Islet precursor cell (in vitro differentiated cells): ENCODE results near the gene SPEF2.

ENCODE experiments used
- DNase-seq: peaks from one replicate; pipeline ENCODE4 v3.0.0-alpha.2; 2018

SPEF2 gene

GRCh38 chr5:35735718-35736117 lies 118.1 kb downstream of the SPEF2 start:
- DNase-seq, result no peak

GRCh38 chr5:35736280-35736679 lies 118.6 kb downstream of the SPEF2 start:
- no peak for DNase-seq

DNA sequence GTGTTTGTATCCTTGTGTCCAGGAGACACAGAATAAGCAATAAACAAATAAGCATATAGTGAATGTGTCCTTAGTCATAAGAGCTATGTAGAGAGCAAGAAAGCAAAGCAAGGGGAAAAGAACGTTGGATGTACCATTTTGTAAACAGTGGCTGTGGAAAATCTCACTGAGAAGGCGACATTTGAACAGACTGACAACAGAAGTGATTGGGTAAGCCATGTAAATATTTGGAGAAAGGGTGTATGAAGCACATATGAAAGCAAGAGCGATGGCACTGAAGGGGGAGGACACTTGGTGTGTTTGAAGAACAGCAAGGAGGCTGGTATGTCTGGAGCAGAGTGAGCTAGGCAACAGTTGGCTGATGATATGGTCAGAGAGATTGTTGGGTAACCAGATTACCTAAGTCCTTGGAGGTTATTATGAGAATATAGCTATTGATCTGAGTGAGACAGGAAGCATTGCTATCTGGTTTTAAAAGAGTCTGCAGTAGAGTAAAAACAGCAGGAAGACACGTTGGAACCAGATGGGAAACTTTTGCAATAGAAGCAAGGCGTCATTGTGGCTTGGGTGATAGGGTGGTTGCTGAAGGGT lies 123.6 kb downstream of the SPEF2 start:
- DNase-seq, result no peak

GRCh38 chr5:35741971-35742370 lies 124.3 kb downstream of the SPEF2 start:
- DNase-seq, result no peak

DNA sequence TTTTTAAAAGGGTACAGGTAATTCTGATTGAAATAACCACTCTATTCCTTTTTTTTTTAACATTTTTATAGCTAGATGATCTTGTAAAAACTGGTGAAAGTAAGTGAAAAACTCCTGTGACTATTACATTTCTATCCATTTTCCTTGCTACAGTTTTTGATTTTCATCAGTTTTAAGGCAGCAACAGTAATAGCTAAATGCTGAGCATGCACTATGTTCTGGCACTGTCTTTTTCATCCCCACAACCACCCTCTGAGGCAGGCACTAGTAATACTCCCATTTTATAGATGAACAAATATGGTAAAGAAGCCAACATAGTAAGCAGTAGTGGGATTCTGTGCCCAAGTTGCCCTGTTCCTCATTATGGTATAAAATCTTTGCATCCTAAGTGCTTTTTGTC lies 126.0 kb downstream of the SPEF2 start:
- no peak for DNase-seq

- DNase-seq, result no peak
These were observed 127.5 kb downstream of the SPEF2 start for GRCh38 chr5:35745193-35745592.

DNA sequence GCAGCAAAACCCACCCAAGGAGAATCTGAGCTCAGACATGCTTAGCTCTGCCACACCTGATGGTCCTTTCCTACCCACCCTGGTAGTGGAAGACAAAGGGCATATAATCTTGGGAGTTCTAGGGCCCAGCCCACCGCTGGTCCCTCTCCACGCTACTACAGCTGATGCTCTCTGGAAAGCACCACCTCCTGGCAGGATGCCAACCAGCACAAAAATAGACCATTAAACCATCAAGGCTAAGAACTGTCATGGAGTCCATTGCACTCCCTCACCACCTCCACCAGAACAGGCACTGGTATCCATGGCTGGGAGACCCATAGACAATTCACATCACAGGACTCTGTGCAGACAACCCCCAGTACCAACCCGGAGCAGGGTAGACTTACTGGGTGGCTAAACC lies 128.0 kb downstream of the SPEF2 start:
- no peak for DNase-seq

- no peak for DNase-seq
These were observed 134.3 kb downstream of the SPEF2 start for GRCh38 chr5:35752012-35752411.

DNA sequence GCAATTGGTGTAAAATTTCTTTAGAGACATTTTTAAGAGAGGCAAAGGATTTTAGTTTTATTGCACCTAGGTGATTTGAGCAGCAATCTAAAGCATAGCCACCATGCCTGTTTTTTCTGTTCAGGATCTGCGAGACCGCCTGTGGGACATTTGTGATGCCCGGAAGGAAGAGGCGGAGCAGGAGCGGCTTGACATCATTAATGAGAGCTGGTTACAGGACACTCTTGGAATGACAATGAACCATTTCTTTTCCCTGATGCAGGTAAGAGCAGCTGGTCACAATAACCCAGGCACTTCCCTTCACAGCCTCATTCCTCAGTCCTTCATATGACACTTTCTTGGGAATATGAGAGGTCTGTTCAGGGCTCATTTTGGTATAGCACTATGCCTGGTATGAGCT lies 135.8 kb downstream of the SPEF2 start:
- DNase-seq, result peak; percentile 66

DNA sequence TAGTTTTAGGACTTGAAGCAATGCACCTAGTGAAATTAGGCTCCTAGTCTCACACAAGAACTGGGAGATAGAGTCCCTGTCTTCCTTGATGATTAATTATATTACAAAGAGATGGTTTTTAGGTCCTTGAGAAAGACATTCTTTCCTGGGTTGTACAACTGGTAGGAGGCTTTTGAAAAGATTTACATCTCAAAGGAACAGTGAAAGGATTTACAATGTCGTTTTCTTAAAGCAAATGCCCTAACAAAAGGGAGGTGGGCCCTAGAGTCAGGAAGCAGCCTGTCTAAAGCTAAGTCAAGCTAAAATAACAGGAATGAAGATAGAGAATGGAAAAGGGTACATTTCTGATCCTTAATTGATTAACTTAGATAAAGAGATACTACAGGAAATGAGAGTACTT lies 136.8 kb downstream of the SPEF2 start:
- DNase-seq, result no peak

DNA sequence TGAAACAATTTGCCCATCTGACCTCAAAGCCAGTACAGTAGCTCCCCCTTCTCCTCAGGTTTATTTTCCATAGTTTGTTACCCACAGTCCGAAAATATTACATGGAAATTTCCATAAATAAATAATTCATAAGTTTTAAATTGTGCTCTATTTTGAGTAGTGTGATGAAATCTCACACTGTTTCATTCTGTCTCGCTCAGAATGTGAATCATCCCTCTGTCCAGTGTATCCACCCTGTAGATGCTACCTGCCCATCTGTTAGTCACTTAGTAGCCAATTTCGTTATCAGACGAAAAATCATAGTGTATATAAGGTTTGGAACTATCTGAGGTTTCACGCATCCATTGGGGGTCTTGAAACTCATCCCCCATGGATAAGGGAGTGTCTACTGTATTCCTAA lies 138.3 kb downstream of the SPEF2 start:
- no peak for DNase-seq

DNA sequence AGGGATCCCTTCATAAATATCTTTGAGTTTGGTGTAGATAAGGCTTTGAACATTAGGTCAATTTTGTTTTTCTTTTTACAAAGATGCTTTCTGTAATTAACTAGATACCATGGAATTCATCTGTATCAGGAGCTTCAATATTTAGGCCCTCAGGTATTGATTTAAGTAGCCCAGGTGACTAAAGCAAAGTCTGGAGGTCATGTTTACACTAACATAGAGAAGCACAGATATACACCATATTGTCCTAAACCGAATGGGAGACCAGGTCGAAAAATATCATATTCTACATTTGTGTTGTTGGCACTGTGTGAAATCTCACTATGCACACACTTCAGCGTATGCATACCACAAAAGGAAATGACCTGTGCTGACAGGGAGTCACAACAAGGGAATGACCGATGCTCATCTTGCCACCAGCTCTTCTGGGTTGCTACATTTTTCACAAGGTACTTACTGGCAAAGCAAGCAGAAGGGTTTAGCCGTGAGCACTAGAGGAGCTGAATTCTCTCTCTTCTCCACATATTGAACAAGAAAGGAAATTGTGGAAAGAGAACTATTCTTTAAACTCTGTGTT lies 140.6 kb downstream of the SPEF2 start:
- DNase-seq, result no peak

- DNase-seq, result no peak
These were observed 143.9 kb downstream of the SPEF2 start for GRCh38 chr5:35761541-35761940.

- DNase-seq, result no peak
These were observed 144.7 kb downstream of the SPEF2 start for GRCh38 chr5:35762368-35762767.

GRCh38 chr5:35765921-35766320 lies 148.3 kb downstream of the SPEF2 start:
- DNase-seq, result no peak

DNA sequence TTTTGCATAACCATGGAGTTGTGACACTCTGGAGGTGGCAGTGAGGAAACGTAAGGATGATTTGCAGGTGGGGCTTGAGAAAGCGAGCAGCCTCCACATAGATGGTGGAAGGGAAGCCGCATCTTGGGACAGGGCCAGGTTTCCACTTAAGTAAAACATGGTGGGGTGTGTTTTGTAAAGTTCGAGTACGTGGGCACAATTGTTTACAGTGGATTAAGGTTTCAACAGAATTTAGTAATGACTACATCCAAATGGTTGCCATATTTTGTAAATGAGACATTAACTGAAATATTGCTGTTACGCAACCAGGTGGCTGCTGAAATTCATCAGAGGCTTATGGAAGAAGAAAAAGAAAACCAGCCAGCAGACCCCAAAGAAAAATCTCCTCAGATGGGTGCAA lies 153.6 kb downstream of the SPEF2 start:
- DNase-seq, result no peak

DNA sequence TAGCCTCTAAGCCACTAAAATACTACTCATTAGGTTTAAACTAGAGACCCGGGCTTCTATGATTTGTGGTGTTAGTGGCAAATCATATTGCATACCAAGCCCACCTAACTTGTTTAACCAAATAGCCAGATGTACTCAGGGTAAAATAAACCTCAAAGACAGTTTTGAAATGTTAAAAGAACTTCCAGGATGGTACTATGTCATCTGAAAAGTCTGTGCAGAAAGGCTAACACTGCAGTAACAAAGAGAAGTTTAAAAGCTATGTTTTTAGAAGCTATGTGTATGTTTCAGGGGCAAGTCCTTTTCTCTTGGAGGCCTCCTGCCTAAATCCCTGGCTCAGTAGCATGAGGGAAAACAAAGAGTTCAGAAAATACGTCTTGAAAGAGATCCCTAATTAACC lies 154.2 kb downstream of the SPEF2 start:
- no peak for DNase-seq

GRCh38 chr5:35773967-35774366 lies 156.3 kb downstream of the SPEF2 start:
- DNase-seq, result no peak

- DNase-seq, result peak; percentile 66
These were observed 159.1 kb downstream of the SPEF2 start for GRCh38 chr5:35776757-35777156.

DNA sequence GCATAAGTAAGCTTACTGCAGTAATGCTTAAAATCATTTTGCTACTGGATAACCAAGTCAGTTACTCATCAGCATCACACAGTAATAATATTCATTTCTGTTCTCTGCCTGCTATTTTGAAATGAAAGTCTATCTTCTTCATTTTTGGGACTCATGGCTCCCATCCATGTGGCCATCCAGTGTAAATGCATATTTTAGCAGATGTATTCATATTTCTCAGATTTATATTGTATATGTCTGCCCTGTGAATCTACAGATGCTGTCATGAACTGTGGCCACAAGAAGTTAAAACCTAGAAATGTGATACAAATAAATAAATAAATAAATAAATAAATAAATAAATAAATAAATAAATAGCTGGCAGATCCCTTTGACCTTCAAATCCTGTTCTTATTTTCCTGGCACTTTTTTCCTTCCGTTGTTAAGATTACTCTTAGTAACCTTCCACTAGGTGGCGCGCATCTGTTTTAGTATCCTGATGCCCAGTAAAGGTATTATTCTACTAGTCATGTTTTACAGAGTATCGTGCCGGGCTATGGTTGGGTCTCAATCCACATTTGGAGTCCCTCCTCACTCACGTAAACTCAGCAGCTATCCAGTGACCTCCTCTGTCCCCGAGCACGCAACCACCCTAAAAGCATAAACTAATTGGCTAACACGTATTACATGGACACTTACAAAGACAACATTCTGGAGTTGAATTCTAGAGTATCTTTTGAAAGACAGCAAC lies 159.9 kb downstream of the SPEF2 start:
- peak; percentile 68 for DNase-seq

- no peak for DNase-seq
These were observed 160.7 kb downstream of the SPEF2 start for GRCh38 chr5:35778259-35778769.

DNA sequence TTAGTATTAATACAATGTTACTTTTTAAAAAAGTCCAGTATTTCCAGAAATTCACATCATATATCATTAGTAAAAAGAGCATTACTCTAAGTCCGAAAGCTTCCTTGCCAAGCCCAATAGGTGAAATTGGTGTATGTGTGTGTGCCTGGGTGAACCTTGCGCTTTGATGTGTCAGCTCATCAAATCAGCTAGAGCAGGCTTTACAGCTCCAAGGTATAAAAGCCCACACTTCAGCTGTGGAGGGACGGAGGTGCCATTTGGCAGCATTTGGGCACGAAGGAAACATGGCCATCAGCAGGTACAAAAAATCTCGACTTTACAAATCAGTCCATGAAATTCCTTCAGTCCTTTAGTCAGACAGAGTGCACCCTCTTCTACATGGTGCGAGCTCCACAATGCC lies 162.6 kb downstream of the SPEF2 start:
- no peak for DNase-seq

- no peak for DNase-seq
These were observed 163.6 kb downstream of the SPEF2 start for GRCh38 chr5:35781181-35781790.

- no peak for DNase-seq
These were observed 165.9 kb downstream of the SPEF2 start for GRCh38 chr5:35783551-35783950.
